Suppressor macrophage treated with lipopolysaccharide for 4 hours (primary cell): ENCODE measurements around the gene TTC21A.
"Not testable (repeated sequence)": the region's sequence is repeated elsewhere in the genome, so short reads cannot be mapped to it uniquely, and the experiment has no call there.

Experiments
- DNase-seq: peaks from one replicate; pipeline ENCODE4 v3.0.0-alpha.2; 2020

The TTC21A gene

DNA sequence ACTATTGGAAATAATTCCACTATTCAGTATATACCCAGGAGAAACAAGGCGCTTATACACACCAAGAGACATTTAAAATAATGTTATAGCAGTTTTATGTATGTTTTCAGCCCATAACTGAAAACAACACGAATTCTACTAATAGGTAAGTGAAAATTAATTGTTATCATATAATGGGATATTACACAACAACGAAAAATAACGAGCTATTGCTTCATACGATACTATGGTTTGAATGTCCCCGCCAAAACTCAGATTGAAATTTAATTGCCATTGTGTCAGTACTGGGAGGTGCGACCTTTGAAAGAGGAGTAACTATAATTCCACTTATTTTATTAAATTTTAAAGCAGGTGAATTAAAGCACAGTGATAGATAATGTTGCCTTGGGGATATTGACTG, 49.9 kb downstream of the TTC21A start:
- no peak for DNase-seq

DNA sequence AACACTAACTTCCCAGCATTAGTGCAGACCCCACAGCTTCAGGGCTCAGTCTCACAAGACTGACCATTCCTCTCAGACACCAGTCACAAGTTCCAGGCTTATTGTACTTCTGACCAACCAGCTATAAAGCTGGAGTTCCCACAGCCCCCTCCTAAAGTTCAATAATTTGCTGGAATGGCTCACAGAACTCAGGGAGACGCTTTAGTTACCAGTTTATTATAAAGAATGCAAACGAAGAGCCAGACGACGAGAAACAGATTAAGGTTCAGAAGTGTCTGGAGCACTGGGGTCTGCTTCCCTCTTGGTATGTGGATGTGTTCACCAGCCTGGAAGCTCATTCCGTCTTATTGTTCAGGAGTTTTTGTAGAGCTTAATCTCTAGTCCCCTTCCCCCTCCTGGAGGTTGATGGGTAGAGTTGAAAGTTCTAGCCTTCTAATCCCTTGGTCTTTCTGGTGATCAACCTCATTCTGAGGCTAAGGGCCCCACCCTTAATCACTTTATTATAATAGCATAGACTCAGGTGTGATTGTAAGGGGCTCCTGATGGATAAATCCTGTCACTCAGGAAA, 50.8 kb downstream of the TTC21A start:
- no peak for DNase-seq

DNA sequence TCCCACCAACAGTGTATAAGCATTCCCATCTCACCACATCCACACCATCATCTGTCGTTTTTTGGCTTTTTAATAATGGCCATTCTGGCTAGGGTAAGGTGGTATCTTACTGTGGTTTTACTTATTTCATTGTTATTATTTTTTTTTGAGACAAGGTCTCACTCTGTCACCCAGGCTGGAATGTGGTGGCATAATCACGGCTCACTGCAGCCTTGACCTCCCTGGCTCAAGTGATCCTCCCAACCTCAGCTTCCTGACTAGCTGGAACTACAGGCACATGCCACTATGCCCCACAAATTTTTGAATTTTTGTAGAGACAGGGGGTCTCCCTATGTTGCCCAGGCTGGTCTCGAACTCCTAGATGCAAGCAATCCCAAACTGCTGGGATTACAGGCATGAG, 56.9 kb downstream of the TTC21A start:
- DNase-seq: no peak

DNA sequence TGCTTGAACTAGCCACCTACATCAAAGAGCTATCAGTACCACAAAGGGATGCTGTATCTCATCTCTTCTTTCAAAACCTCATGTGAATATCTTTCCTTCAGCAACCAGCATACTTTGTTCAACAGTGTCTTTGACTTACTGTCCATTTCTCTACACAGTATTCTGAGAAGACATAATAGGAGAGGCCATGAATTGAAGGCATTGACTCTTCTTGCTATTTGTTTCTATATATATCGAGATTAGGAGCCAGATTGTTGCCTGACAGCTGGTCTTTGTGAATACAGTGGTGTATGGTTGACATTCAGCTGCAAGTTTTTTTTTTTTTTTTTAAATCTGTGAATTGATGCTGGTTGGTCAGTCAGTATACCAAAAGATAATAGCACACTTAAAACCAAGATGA, 58.0 kb downstream of the TTC21A start:
- DNase-seq: no peak

DNA sequence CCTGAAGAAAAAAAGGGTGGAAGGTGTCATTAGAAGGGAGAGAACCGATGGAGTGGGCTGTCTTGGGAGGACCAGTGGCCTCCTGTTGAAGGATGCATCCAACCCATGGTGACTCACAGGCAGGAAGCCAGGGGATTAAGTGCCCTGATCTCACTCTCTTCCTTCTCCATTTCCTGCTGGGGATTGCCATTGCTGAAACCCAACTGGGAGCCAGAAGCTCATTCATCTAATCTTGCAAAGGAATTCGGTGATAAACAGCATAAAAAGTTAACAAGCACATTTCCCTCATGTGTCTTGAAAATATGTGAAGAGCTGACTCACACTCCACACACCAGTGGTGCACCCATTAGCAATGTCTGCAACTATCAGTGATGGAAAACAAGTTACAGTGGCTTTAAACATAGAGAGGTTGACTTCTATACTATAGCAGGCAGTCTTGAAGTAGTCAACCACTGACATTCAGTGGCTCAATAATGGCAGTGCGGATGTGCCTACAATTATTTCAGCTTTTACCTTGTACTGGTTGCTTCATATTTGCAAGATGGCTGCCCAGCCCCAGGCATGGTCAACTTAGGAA, 58.7 kb downstream of the TTC21A start:
- peak; percentile 71 for DNase-seq

DNA sequence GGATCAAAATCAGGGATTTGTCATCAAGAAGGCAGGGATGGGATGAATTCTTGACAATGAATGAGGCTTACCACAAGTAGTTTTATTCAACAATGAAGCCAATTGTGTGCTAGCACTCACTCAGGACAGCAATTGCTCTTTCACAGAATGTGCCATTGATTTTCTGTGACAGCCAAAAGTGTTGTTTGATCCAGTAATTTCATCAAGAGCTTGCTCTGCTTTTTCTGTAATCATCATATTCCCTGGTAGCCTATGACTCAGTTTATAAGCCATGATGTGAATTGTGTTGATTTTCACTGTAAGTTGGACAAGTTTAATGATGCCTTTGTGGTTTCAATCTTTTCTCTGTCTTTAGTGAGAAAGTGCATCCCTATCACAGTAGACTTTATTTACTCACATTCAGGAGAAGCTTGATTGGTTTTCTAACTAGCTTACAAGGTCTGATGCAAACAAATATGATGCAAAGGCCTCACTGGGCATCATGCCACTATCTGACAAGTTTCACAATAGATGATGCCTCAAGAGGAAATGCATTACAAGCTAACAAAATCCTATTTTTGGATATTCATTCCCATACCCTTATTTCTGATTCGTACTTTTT, 59.6 kb downstream of the TTC21A start:
- peak; percentile 93 for DNase-seq

DNA sequence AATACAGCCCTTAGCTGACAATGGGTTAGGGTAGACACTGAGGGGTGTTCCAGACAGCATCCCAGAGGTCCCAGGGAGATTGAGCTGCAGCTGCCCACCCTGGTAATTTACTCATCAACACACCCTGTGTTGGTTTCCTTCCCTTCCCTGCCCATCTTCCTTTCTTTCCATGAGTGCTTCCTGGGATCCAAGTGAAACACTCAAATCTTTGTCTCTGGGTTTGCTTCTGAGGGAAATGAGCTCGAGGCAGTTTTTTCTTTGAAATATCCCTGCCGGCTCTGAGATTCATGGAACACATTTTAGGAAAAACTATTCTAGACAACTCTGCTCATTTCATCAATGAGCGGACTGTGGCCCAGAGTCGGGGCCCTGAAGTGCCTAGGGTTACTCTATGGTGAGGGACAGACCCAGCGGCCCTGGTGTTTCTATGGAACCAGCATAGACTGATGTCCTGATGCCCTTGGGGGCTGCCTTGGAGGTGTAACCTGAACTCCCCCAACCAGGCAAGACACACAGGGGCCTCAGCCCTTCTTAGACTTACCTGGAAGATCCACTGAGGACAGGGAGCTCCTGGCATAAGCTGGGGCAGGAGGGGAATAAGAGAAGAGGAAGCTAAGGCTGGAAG, 60.8 kb downstream of the TTC21A start:
- DNase-seq: no peak

DNA sequence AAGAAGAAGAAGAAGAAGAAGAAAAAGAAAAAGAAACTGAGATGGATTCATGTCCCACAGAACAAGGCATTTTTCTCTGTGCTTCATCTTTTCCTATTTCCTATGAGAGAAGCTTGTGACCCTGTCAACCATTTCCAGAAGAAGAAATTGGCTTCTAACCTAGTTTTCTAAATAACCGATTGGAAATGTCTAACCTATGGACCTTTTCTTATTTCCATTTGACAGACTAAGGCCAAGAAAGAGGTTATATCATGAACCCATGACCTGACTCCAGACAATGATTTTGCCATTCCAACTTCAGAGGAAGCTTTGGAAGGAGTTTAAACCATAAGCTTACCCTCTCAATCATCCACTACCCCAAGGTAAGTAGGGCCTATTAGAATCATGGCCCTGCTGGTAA, 62.2 kb downstream of the TTC21A start:
- DNase-seq: peak; percentile 51

DNA sequence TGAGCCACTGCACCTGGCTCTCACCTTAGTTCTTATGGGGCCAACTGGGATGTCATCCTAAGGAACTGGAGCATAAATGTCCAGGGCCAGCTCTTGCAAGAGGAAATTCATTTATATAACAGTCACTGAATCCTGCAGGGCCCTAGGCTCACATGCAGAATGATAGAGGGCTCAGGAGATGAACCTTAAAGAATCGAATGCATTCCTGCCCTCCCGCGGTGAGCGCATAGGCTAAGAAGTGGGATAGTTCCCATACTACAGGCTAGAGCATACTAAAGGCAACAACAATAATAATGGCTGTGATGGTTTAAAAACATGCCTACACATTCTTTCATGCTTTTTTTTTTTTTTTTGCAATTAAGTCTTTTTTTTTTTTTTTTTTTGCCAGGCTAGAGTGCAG, 63.0 kb downstream of the TTC21A start:
- no peak for DNase-seq

DNA sequence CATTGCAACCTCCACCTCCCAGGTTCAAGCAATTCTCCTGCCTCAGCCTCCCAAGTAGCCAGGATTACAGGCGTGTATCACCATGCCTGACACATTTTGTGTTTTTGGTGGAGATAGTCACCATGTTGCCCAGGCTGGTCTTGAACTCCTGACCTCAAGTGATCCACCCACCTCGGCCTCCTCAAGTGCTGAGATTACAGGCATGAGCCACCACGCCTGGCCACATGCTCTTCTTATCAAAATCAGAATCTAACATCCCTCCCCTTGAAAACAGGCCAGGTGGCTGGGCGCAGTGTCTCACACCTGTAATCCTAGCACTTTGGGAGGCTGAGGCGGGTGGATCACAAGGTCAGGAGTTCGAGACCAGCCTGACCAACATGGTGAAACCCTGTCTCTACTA, 63.4 kb downstream of the TTC21A start:
- not testable (repeated sequence) for DNase-seq

DNA sequence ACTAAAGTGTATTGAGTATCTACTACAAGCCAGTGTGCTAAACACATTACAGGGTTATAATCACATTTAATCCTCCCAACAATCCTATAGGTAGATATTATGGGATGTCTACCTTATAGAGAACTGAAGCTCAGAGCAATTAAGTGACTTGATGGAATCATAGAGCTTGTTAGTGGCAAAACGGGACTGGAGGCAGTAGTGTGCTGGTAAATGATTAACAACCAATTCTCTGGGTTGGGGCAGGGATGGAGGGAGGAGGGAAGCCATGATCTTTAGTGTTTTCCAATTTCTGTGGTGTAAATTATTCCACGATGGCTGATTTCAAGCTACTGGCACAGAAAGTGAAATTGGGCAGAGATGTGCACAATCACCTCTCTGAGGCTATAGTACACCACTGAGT, 64.4 kb downstream of the TTC21A start:
- no peak for DNase-seq

DNA sequence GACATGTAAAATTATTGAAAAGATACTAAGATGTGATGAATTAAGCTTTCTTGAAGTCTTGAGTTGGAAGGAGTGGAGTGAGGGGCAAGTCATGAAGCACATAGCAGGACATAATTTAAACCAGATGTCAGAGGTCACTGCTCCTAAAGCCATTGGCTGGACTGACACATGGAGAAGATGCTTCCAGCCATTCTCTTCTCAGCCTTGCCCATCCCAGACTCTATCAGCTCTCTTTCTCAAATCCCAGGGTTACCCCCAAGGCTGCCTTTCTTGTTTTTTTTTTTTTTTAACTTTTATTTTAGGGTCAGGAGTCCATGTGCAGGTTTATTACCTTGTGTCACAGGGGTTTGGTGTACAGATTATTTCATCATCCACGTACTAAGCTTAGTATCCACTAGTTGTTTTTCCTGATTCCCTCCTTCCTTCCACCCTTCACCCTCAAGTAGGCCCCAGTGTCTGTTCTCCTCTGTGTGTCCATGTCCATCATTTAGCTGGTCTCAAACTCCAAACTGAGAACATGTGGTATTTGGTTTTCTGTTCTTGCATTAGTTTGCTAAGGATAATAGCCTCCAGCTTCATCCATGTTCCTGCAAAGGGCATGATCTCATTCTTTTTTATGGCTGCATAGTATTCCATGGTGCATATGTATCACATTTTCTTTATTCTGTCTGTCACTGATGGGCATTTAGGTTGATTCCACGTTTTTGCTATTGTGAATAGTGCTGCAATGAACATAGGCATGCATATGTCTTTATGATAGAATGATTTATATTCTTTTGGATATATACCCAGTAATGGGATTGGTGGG, 66.0 kb downstream of the TTC21A start:
- DNase-seq: no peak

DNA sequence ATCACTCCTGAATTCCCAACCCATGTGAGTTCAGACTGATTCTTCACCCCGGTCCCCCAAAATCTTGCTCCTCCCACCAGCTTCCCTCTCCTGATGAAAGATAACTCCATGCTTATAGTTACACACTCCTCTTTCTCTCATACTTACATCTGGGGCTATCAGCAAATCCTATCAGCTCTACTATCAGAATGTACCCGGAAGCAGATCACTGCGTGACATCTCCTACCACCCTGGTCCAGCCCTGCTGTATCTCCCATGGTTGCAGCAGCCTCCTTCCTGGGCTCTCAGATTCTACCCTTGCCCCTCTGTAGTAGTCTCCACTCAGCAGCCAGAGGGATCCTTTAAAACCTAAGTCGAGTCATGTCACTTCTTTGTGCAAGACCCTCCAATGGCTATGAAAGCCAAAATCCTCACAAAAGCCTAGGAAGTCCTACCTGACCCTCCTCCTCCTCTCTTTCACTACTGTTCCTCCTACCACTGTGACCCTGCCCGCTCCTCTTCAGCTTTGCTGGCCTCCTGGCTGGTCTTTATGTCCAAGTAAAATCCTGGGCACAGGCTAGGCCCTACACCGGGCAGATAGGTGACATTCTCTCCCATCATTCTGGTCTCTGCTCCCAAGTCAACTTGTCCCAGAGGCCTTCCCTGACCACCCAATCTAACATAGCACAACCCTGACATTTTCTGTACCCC, 68.7 kb downstream of the TTC21A start:
- no peak for DNase-seq

DNA sequence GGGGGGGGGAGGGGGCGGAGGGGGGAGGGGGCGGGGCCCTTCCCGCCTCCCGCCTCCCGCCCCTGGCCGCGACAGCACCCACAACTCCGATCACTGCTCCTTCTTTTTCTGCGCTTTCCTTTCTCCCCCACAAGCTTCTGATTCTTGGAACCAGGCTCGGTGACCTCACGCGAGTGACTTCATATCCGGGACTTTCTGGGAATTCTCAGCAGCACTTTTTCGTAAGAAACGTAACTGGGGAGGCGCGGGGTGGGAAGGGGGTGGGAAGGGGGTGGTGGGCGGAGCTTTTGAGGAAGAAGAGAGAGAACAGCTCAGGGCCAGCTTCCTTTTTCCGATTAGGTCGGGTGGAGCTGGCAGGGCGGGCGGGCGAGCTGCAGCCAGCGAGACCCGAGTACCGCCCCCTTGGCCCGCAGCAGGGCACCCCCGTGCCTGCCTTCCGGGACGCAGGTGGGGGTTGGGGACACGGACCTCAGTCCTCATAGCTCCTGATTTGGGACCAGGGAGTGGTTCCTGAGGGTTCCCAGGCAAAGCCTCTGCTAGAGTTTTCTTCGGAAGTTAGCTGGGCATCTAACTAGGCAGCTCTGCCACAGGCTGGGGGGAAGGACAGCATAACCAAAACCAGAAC, 70.3 kb downstream of the TTC21A start:
- DNase-seq: peak; percentile 98

DNA sequence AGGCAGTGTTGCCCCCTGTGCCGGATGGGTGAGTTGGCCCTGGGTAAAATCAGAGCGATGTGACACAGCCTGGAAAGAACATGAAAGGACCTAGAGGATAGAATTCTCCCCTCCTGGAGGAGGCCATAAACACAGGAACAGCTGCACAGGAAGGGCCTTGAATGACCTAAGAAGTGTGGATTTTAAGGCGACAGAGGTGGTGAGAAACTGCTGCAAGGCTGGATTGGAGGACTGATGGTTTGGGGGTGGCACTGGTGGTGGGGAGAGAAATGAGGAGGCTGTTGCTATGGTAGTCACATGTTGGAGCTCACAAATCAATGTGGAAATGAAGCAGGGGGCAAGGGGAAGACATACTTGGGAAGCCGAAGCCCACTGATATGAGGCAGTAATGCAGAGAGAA, 71.1 kb downstream of the TTC21A start:
- no peak for DNase-seq

DNA sequence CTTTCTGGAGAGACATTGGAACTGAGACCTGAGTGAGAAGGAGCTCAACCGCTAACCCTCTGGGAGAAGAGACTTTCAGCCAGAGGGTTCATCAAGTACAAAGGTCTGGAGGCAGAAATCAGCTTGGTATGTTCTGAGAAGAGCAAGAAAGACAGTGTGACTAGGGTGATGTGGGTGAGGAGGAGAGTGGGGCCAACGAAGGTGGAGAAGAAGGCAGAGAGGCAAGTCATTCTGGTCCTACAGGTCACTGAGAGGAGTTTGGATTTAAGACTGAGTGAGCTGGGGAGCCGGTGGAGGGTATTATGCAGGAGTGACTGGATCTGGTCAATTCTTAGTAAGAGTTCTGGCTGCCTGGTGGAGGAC, 72.7 kb downstream of the TTC21A start:
- no peak for DNase-seq

DNA sequence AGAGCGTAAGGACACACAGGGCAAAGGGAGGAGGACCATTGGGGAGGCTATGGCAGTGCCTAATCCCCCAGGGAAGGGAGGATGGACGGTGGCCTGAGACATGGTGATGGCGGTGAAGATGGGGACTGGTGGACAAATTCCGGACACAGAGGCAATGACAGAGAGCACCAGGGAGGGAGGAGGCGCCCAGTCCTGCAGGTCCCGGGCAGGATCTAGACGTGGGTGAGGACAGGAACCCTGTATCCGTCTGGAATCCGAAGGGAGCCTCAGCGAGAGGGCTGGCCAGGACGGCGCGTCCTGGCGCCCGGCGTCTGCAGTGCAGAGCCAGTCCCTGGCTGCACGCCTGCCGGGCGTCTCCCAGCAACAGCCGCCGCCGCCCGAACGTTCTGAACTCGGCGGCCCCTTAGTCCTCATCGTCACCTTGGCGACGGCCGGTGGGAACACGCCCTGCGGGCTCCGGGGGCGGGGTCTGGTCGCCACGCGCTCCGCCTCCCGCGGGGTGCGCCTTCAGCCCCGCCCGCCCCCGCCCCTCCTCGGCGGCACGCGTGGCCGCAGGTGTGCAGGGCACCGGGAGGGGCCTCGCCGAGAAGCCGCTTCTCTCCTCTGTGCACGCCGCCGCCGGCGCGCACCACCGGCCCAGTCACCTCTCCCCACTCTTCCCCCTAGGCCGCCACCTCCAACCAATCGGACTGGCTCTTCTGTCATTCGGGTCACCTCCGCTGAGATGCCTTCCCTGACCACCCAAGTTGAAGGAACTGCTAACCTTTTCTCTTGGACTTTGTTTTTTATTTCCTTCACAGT, 73.3 kb downstream of the TTC21A start:
- DNase-seq: peak; percentile 71

DNA sequence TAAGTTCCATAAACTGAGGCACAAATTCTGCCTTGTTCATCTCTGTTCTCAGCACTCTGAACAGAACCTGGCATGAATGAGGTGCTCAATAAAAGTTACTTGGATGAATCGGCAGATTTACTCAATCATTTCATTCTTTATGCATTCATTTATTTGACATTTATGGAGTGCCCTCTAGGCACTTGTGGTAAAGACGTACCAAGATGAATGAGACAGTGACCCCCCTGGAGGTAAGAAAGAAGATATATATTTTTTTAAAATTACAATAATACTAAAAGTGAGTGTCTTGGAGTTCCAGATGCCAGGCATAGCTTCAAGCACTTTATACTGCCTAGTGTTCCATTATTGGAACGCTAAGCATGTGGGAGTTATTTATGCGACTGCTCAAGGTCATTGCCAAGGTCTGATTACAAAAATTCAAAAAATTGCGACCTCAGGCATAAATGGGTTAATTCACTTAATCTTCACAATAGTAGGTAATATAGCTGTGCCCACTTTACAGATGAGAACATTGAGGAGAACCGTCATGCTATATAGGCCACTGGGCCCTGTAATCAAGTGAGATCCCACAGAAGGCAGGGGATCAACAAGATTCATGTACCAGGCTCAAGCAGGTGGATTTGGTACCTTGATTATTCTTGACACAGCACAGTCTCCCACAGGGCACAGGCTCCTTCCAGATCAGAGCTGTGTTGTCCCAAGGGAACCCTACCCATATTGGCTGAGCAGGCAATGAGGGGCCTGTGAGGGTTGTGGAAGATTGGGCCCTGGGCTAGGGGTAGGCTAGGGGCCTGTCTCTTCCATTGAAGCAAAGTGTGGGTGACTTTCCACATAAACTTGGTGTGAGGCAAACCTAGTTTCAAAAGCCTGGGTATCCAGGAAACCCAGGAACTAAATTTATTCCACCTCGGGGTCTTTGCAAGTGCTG, 74.2 kb downstream of the TTC21A start:
- DNase-seq: no peak

DNA sequence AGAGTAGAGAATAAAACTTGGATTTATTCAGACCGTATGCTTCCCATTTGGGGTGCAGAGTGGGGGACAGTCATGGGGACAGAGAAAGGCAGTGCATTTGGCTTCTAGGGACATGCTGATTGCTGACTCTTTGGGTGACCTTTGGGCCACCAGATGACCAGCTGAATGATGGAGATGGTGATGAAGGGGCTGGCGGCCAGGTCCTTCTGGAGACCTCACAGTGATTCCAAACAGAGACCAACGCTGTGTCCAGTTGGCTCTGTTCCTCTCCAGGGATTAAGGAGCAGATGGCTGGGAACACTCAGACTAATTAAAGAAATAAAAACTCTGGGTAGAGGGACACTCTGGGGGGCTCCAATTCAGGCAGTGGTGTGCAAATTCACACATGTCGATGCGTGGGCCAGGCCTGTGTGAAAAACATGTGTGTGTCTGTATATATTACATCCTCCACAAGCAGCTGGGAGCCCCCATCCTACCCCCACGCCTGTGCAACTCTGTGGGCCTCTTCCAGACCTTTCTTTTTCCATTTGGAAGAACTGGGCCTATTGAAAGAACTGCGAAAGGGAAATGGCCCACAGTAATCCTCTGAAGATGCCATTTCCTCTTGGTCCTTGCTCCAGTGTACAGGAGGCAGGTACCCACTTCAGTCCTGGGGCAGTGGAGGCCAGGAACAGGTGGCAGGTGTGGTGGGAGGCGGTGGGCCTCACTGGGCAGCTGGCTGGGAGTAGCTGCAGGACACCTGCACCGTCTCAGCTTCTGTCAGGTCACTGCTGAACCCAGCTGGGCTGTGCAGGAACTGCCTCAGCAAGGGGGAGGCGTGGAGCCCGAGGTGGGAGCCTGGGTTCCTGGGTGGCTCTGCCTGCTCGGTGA, 76.0 kb downstream of the TTC21A start:
- no peak for DNase-seq
